ENCODE measurements around the gene ADAMTS6.

GRCh38 chr5:65105301-65105700, 376.4 kb downstream of the ADAMTS6 start:
- TF ChIP-seq CTCF (IDR thresholded peaks at IDR 0.05) (no peak), ZFX (IDR thresholded peaks at IDR 0.05; ENCODE audit: borderline replicate concordance) (no peak)

All from 22Rv1 (cell line).